HEK293 (cell line): ENCODE results near the gene LIMCH1.

Source experiments
- CTCF ChIA-PET: fragments of 350-600 bp; formaldehyde crosslinking; extraction: SDS; loops from one replicate; lab custom pipeline; 2021; ENCODE audit warnings: antibody characterized with exemption; lab: Yijun Ruan, JAX
- POLR2A ChIA-PET: fragments of 300-600 bp; formaldehyde crosslinking; extraction: SDS; loops from one replicate; lab custom pipeline; 2020; ENCODE audit warnings: antibody characterized with exemption, inconsistent platforms; lab: Yijun Ruan, JAX
- H3K27ac ChIP-seq: fragments of 200-500 bp; sonication (Bioruptor generic); 2 replicates; pipeline ENCODE4 v1.5.1; 2014; ENCODE audit warnings: low read depth, low read length, control low read depth, inconsistent platforms; ENCODE audit errors: extremely low read depth
- H3K36me3 ChIP-seq, 2 experiments: fragments of 200-500 bp in 1 of 2; sonication (Bioruptor generic) in 1 of 2; 1 replicate in 1 of 2; 2 replicates in 1 of 2; pipeline ENCODE4 v1.5.1; 2014 to 2017; ENCODE audit warnings: inconsistent platforms in 2 of 2, low read length in 2 of 2; ENCODE audit not compliant: control insufficient read depth in 2 of 2, insufficient read depth in 1 of 2
- H3K4me1 ChIP-seq: fragments of 200-500 bp; sonication (Bioruptor generic); 2 replicates; pipeline ENCODE4 v1.5.1; 2014; ENCODE audit warnings: mild to moderate bottlenecking, low read length, inconsistent platforms; ENCODE audit not compliant: control insufficient read depth, insufficient read depth
- H3K4me3 ChIP-seq: 2 replicates; pipeline ENCODE4 v1.5.1; 2011; ENCODE audit warnings: low read depth, mild to moderate bottlenecking, control low read depth, low read length, moderate library complexity
- H3K9me3 ChIP-seq: fragments of 200-500 bp; sonication (Bioruptor generic); 2 replicates; pipeline ENCODE4 v1.5.1; 2014; ENCODE audit warnings: low read depth, low read length, inconsistent platforms; ENCODE audit not compliant: control insufficient read depth, insufficient read depth
- ELK4 ChIP-seq: IDR thresholded peaks from 2 replicates; pipeline ENCODE4 v1.6.1; 2011; ENCODE audit warnings: mild to moderate bottlenecking, low read depth, low read length, borderline replicate concordance
- INSM2 ChIP-seq: fragments of 450-650 bp; formaldehyde crosslinking; IDR thresholded peaks from 2 replicates; pipeline ENCODE4 v1.5.1; 2016; ENCODE audit warnings: missing biosample characterization, missing genetic modification characterization
- KLF9 ChIP-seq: fragments of 450-650 bp; formaldehyde crosslinking; IDR thresholded peaks from 2 replicates; pipeline ENCODE4 v1.5.1; 2016; ENCODE audit warnings: missing biosample characterization, missing genetic modification characterization, low read depth
- MZF1 ChIP-seq: fragments of 450-650 bp; formaldehyde crosslinking; IDR thresholded peaks from 2 replicates; pipeline ENCODE4 v1.5.1; 2017; ENCODE audit warnings: missing biosample characterization, missing genetic modification characterization, borderline replicate concordance
- SP2 ChIP-seq: fragments of 450-650 bp; formaldehyde crosslinking; IDR thresholded peaks from 2 replicates; pipeline ENCODE4 v1.5.1; 2016; ENCODE audit warnings: missing biosample characterization, missing genetic modification characterization
- SP3 ChIP-seq: fragments of 450-650 bp; formaldehyde crosslinking; IDR thresholded peaks from 2 replicates; pipeline ENCODE4 v1.5.1; 2016; ENCODE audit warnings: missing biosample characterization, missing genetic modification characterization
- ZFP3 ChIP-seq: fragments of 450-650 bp; formaldehyde crosslinking; IDR thresholded peaks from 2 replicates; pipeline ENCODE4 v1.5.1; 2016; ENCODE audit warnings: low read depth, missing biosample characterization, missing genetic modification characterization
- ZIC2 ChIP-seq: fragments of 450-650 bp; formaldehyde crosslinking; IDR thresholded peaks from 2 replicates; pipeline ENCODE4 v1.5.1; 2016; ENCODE audit warnings: missing biosample characterization, missing genetic modification characterization
- ZNF155 ChIP-seq: fragments of 450-650 bp; formaldehyde crosslinking; IDR thresholded peaks from 2 replicates; pipeline ENCODE4 v1.5.1; 2016; ENCODE audit warnings: missing biosample characterization, missing genetic modification characterization
- ZNF157 ChIP-seq: fragments of 450-650 bp; formaldehyde crosslinking; IDR thresholded peaks from 2 replicates; pipeline ENCODE4 v1.5.1; 2016; ENCODE audit warnings: missing biosample characterization, missing genetic modification characterization
- ZNF19 ChIP-seq: fragments of 450-650 bp; formaldehyde crosslinking; IDR thresholded peaks from 2 replicates; pipeline ENCODE4; 2016; ENCODE audit warnings: missing biosample characterization, missing genetic modification characterization, low read depth
- ZNF221 ChIP-seq: fragments of 450-650 bp; formaldehyde crosslinking; IDR thresholded peaks from 2 replicates; pipeline ENCODE4 v1.5.1; 2017; ENCODE audit warnings: missing biosample characterization, missing genetic modification characterization, borderline replicate concordance
- ZNF292 ChIP-seq: fragments of 450-650 bp; formaldehyde crosslinking; IDR thresholded peaks from 2 replicates; pipeline ENCODE4 v1.5.1; 2016; ENCODE audit warnings: low read depth, missing biosample characterization, missing genetic modification characterization, borderline replicate concordance
- ZNF311 ChIP-seq: fragments of 450-650 bp; formaldehyde crosslinking; IDR thresholded peaks from 2 replicates; pipeline ENCODE4 v1.5.1; 2017; ENCODE audit warnings: missing biosample characterization, missing genetic modification characterization, borderline replicate concordance
- ZNF335 ChIP-seq: fragments of 450-650 bp; formaldehyde crosslinking; conservative IDR thresholded peaks from 2 replicates; pipeline ENCODE4 v1.5.1; 2016; ENCODE audit warnings: missing biosample characterization, missing genetic modification characterization
- ZNF394 ChIP-seq: fragments of 450-650 bp; formaldehyde crosslinking; IDR thresholded peaks from 2 replicates; pipeline ENCODE4 v1.5.1; 2016; ENCODE audit warnings: missing biosample characterization, missing genetic modification characterization, mild to moderate bottlenecking, moderate library complexity, borderline replicate concordance
- ZNF426 ChIP-seq: fragments of 450-650 bp; formaldehyde crosslinking; IDR thresholded peaks from 2 replicates; pipeline ENCODE4 v1.5.1; 2017; ENCODE audit warnings: missing biosample characterization, missing genetic modification characterization, mild to moderate bottlenecking, inconsistent platforms, moderate library complexity
- ZNF544 ChIP-seq: fragments of 450-650 bp; formaldehyde crosslinking; IDR thresholded peaks from 2 replicates; pipeline ENCODE4 v1.5.0; 2017; ENCODE audit warnings: missing biosample characterization, missing genetic modification characterization
- ZNF580 ChIP-seq: fragments of 450-650 bp; formaldehyde crosslinking; IDR thresholded peaks from 2 replicates; pipeline ENCODE4 v1.5.1; 2016; ENCODE audit warnings: missing biosample characterization, missing genetic modification characterization
- ZNF585B ChIP-seq: fragments of 450-650 bp; formaldehyde crosslinking; IDR thresholded peaks from 2 replicates; pipeline ENCODE4 v1.5.1; 2016; ENCODE audit warnings: missing biosample characterization, missing genetic modification characterization
- ZNF600 ChIP-seq: fragments of 450-650 bp; formaldehyde crosslinking; IDR thresholded peaks from 2 replicates; pipeline ENCODE4 v1.5.1; 2016; ENCODE audit warnings: missing biosample characterization, missing genetic modification characterization
- ZNF623 ChIP-seq: fragments of 450-650 bp; formaldehyde crosslinking; IDR thresholded peaks from 2 replicates; pipeline ENCODE4 v1.5.1; 2016; ENCODE audit warnings: missing biosample characterization, missing genetic modification characterization
- ZNF624 ChIP-seq: fragments of 450-650 bp; formaldehyde crosslinking; IDR thresholded peaks from 2 replicates; pipeline ENCODE4 v1.5.1; 2017; ENCODE audit warnings: missing biosample characterization, missing genetic modification characterization
- ZNF660 ChIP-seq: fragments of 450-650 bp; IDR thresholded peaks from 2 replicates; pipeline ENCODE4 v1.5.1; 2018; ENCODE audit warnings: missing biosample characterization, mild to moderate bottlenecking, missing genetic modification characterization
- ZNF677 ChIP-seq: fragments of 450-650 bp; IDR thresholded peaks from 2 replicates; pipeline ENCODE4 v1.5.0; 2018; ENCODE audit warnings: missing biosample characterization, mild to moderate bottlenecking, missing genetic modification characterization, moderate library complexity
- ZNF707 ChIP-seq: fragments of 450-650 bp; formaldehyde crosslinking; IDR thresholded peaks from 2 replicates; pipeline ENCODE4 v1.5.1; 2016; ENCODE audit warnings: missing biosample characterization, missing genetic modification characterization
- ZNF777 ChIP-seq: fragments of 450-650 bp; formaldehyde crosslinking; IDR thresholded peaks from 2 replicates; pipeline ENCODE4 v1.5.1; 2017; ENCODE audit warnings: missing biosample characterization, missing genetic modification characterization, borderline replicate concordance
- ZSCAN30 ChIP-seq: fragments of 450-650 bp; IDR thresholded peaks from 2 replicates; pipeline ENCODE4 v1.5.1; 2018; ENCODE audit warnings: missing biosample characterization, mild to moderate bottlenecking, missing genetic modification characterization, moderate library complexity
- TF ChIP-seq, protein P1 (sequence below): fragments of 450-650 bp; formaldehyde crosslinking; IDR thresholded peaks from 2 replicates; pipeline ENCODE4 v1.5.1; 2017; ENCODE audit warnings: missing biosample characterization, missing genetic modification characterization

Gene LIMCH1

GRCh38 chr4:41512596-41512995, 25.4 kb upstream of the LIMCH1 start:
- Histone ChIP-seq H3K27ac (no peak overlapping the region), H3K9me3 (no peaks in the 10 kb centered on the region), H3K4me1 (no peaks in the 10 kb centered on the region), H3K36me3 (no peaks in the 10 kb centered on the region), H3K4me3 (no peak overlapping the region)
- TF ChIP-seq ELK4 (no peak), ZNF707 (tag by site-specific recombination) (no peak), ZNF580 (tag by site-specific recombination) (no peak), MZF1 (no peak), ZNF623 (tag by site-specific recombination) (no peak), ZNF311 (tag by site-specific recombination) (no peak), ZSCAN30 (tag by site-specific recombination) (no peak), ZFP3 (no peak), ZNF155 (tag by site-specific recombination) (no peak)
- CTCF ChIA-PET = no interaction called here
- POLR2A ChIA-PET = no interaction called here

- Histone ChIP-seq H3K27ac (no peak overlapping the region), H3K36me3 (no peaks in the 10 kb centered on the region), H3K9me3 (no peaks in the 10 kb centered on the region), H3K4me1 (no peaks in the 10 kb centered on the region), H3K4me3 (no peak overlapping the region)
- ChIA-PET POLR2A (no interaction called here), CTCF (no interaction called here)
- TF ChIP-seq, protein P1, sequence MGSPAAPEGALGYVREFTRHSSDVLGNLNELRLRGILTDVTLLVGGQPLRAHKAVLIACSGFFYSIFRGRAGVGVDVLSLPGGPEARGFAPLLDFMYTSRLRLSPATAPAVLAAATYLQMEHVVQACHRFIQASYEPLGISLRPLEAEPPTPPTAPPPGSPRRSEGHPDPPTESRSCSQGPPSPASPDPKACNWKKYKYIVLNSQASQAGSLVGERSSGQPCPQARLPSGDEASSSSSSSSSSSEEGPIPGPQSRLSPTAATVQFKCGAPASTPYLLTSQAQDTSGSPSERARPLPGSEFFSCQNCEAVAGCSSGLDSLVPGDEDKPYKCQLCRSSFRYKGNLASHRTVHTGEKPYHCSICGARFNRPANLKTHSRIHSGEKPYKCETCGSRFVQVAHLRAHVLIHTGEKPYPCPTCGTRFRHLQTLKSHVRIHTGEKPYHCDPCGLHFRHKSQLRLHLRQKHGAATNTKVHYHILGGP = no peak
- TF ChIP-seq ZFP3 (peak; percentile 89), ZNF544 (tag by site-specific recombination) (no peak), ZNF335 (0 out of 2 replicates have a peak, but pooled peaks have one; percentile 29), ZNF585B (tag by site-specific recombination) (no peak)
These were observed 23.8 kb upstream of the LIMCH1 start for GRCh38 chr4:41514169-41514568.

- no peaks in the 10 kb centered on the region for H3K9me3 ChIP-seq
- no peak overlapping the region for H3K4me3 ChIP-seq
- H3K36me3 ChIP-seq = no peaks in the 10 kb centered on the region
- no peaks in the 10 kb centered on the region for H3K4me1 ChIP-seq
- POLR2A ChIA-PET = no interaction called here
- CTCF ChIA-PET = no interaction called here
- H3K27ac ChIP-seq = no peak overlapping the region
- TF ChIP-seq SP2 (no peak), ZNF624 (tag by site-specific recombination) (no peak), ZNF600 (tag by site-specific recombination) (no peak), ZNF221 (no peak), ZNF426 (tag by site-specific recombination) (no peak), ZNF157 (no peak), ZFP3 (no peak), ZIC2 (no peak), KLF9 (tag by site-specific recombination) (no peak), INSM2 (tag by site-specific recombination) (no peak), ZNF19 (no peak), SP3 (tag by site-specific recombination) (no peak), ZNF777 (tag by site-specific recombination) (no peak), ZNF660 (tag by site-specific recombination) (no peak), ZNF677 (no peak), ZNF292 (tag by site-specific recombination) (no peak), ZNF394 (tag by site-specific recombination) (no peak)
These were observed 23.0 kb upstream of the LIMCH1 start for GRCh38 chr4:41514766-41515481.
